HG02884 (cell line): ENCODE data around the gene CEP85L.

Experiments used
- ATAC-seq: cut with Tn5 transposase; IDR thresholded peaks from one replicate; pipeline ENCODE4 v1.9.1; 2021; ENCODE audit warnings: mild to moderate bottlenecking, moderate library complexity; ENCODE audit not compliant: unreplicated experiment

CEP85L gene

DNA sequence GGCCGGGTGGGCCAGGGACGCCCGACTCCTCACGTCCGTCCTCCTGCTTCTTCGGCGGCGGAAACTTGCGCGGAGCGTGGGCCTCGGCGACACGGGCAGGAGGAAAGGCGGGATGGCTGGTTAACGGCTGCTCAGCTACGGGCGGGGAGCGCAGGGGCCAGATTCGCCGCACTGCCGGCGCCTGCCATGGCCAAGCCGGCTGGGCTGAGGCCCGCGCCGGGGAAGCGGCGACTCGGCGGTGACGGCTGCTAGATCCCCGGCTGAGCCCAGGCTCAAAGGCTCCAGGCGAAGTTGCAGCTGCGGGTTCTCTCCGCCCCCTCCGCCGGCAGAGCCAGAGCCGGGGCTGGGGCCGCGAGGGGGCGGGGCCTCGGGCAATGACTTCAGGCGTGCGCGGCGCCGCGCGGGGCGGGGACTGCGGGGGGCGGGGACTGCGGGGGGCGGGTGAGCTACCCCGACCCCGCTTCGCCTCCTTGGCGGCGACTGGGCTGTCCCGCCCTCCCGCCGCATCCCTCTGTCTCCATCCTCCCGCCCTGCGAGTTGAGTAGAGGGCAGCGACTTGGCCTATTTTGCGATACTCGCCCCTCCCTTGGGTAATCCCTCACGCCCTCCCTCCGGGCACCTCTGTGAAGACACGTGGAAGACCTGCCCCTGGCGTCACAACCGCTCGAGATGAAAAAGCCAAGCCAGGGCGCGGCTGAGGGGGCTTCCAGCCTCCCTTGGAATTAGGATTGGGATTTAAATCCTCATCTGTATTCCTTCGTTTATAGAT is at the start of gene CEP85L:
Gene CEP85L (minus strand): TSS at position 310 of the 769 bp plus-strand sequence. CDS start 322 bp downstream, outside the sequence.
- peak; percentile 86 for ATAC-seq

GRCh38 chr6:118700531-118700930 is 49.1 kb upstream of the CEP85L start:
- no peak for ATAC-seq

GRCh38 chr6:118697554-118697953 is 46.2 kb upstream of the CEP85L start:
- no peak for ATAC-seq

DNA sequence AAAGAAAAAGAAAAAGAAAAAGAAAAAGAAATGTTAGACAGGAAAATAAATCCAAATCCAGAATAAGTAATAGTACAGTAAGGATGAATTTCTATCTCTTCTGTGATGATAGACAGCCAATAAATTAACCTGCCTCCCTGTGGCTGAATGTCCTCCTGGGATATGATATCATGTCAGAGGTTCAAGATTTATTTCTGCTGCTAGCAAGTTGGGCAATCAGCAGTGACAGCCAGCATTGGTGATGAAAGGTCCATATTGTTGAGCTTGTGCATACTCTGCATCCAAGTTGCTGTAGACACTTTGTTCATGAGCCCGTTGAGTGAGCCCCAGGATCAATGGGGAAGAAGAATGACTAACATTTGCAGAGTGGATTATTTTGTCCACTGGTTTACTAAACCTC is 44.9 kb upstream of the CEP85L start:
- no peak for ATAC-seq

- ATAC-seq = no peak
Observed at GRCh38 chr6:118693562-118693961, 42.2 kb upstream of the CEP85L start.

GRCh38 chr6:118685823-118686449 is 34.5 kb upstream of the CEP85L start:
- ATAC-seq = no peak

GRCh38 chr6:118683881-118684872 is 32.8 kb upstream of the CEP85L start:
- no peak for ATAC-seq

DNA sequence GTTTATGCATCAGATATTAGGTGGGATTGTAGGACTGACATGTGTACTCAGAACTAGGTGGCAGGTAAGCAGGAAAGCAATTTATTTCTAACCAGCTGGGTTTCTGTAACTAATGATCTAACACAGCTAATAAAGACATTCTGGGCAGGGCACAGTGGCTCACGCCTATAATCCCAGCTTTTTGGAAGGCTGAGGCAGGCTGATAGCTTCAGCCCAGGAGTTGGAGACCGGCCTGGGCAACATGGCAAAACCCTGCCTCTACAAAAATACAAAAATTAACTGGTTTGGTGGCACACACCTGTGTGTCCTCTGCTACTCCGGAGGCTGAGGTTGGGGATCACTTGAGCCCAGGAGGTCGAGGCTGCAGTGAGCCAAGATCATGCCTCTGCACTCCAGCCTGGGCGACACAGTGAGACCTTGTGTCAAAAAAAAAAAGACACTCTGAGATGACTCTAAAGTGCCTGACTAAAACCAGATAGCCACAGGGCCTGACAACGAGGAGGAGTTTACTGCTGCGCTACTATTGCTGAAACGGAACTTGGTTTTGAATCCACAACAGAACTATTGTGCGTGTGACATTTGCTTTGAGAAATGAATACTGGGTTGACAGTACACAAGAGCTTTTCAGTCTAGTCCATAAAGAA is 29.2 kb upstream of the CEP85L start:
- no peak for ATAC-seq

DNA sequence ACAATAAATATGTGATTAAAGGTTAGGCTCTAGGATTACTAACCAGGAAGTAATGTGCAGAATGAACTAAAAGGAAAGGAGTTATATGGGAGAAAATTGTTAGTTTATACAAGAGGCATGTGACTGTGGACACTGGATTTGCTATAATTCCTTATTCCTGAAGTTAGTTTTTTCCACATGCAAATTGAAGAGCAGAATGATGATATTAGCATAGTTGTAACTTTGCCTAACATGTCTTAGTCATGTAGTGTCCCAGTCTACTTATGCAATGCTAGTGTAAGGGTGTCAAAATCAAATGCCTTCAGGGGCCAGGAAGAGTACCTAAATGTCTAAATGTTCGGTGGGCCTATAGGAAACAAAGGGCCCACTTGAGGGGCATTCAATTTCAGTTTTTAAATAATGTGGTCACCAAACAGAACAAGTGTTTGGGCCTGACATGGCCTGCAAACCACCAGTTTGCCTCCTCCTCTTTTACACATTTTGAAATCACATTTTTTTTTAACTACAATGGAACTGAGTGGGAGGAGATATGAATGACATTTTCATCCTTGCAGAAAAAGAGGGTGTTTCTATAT is 28.0 kb upstream of the CEP85L start:
- no peak for ATAC-seq

DNA sequence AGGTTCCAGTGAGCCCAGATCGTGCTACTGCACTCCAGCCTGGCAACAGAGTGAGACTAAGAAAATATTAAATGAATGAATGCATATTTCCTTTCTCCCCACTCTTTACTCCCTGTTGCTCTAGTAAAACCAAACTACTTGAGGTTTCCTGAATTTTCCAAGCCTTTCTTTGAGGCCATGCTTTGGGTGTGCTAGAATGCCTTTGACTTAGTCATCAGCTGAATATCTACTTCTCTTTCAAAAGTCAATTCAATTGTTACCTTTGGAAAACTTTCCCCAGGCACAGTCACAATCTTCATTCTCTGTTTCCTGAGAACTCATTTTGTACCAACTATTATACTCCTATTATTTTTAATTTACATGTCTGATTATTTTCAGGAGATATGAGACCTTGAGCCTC is 27.5 kb upstream of the CEP85L start:
- no peak for ATAC-seq

DNA sequence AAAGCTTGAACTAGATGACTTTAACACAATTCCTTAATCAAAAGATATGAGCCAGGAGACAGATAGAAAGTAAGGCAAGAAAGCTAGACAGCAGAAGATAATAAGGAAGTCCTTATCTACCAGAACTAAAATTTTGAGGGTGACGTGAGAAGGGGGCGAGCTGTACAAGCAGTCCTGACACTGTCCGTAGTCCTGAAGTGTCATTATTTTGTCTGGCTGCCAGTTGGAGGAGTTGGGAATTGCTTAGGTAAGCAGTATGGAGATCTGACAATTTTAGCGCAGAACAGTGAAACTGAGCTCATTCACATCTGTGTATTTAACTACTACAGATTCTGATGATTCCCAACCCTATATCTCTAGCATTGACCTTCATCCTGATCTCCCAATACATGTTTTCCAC is 25.8 kb upstream of the CEP85L start:
- no peak for ATAC-seq

DNA sequence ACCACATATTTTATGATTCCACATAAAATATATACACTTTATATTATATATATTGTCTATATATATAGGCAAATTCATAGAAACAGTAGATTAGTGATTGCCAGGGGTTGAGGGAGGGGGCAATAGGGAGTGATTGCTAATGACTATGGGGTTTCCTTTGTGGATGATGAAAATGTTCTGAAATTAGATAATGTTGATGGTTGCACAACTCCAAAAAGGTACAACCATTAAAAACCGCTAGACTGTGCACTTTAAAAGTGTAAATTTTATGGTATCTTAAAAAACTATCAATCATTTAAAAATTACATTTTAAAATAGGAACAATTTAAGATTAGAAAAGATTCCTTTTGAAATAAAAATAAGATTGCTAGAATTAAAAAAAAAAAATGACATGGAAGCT is 23.8 kb upstream of the CEP85L start:
- no peak for ATAC-seq

DNA sequence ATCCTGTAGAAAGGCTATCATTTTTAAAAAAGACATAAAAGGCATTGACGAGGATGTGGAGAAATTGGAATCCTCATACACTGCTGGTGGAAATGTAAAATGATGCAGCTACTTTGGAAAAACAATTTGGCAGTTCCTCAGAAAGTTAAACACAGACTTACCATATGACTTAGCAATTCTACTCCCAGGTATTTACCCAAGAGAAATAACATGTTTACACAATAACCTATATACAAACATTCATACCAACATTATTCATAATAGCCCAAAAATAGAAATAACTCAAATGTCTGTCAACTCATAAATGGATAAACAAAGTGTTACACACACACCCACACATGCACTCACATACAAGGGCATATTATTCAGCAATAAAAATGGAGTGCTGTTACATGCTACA is 23.4 kb upstream of the CEP85L start:
- ATAC-seq = no peak

GRCh38 chr6:118672678-118673077 is 21.3 kb upstream of the CEP85L start:
- no peak for ATAC-seq

DNA sequence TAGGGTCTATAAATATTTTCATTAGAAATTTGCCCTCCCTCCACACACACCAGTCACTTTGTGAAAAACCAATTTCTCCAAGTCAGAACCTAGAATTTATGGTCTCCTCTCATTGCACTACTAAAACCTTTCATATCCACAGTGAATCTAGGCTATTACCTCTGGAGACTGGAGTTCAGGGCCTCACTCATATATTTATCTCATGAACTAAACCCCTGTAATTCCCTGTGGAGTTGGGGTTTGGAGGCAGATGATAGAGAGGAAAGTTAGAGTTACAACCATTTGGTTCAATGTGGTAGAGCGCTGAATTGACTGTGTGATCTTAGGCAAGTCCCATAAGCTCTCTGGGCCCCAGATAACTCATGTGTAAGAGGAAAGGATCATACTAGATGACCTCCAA is 18.2 kb upstream of the CEP85L start:
- no peak for ATAC-seq

GRCh38 chr6:118668761-118669385 is 17.5 kb upstream of the CEP85L start:
- no peak for ATAC-seq

DNA sequence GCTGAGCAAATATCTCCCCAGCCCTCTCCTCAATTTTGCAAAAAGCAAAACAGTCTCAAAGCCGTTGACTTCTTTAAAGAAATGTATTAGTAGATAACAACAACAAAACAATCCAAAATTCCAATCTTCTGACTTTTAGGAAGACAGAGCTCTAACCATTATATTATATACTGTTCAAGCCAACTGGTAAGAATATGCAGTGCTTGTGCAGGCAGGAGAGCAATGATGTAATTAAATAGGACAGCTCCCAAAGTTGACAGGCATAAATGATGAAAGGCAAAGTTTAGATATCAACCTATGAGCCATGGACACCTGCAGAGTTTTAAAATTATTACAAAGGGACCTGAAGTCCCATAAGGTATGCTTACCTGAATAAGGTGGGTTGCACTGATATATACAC is 16.6 kb upstream of the CEP85L start:
- no peak for ATAC-seq

DNA sequence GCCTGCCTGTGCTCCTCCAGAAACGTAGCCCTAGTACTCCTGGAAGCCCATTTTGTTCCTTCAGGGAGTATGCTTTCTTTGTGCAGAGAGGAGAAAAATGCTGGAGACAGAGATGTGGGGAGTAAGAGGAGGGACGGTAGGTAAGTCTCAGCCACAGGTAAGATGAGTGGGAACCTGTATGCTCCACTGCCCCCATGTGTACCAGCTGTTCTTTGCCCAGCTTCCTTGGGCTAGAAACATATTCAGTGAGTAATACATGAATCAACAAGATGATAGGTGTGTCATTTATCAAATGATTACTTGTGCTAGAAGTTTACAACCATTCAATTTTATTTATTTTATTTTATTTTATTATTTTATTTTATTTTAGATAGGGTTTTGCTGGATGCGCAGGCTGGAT is 13.6 kb upstream of the CEP85L start:
- peak; percentile 41 for ATAC-seq

DNA sequence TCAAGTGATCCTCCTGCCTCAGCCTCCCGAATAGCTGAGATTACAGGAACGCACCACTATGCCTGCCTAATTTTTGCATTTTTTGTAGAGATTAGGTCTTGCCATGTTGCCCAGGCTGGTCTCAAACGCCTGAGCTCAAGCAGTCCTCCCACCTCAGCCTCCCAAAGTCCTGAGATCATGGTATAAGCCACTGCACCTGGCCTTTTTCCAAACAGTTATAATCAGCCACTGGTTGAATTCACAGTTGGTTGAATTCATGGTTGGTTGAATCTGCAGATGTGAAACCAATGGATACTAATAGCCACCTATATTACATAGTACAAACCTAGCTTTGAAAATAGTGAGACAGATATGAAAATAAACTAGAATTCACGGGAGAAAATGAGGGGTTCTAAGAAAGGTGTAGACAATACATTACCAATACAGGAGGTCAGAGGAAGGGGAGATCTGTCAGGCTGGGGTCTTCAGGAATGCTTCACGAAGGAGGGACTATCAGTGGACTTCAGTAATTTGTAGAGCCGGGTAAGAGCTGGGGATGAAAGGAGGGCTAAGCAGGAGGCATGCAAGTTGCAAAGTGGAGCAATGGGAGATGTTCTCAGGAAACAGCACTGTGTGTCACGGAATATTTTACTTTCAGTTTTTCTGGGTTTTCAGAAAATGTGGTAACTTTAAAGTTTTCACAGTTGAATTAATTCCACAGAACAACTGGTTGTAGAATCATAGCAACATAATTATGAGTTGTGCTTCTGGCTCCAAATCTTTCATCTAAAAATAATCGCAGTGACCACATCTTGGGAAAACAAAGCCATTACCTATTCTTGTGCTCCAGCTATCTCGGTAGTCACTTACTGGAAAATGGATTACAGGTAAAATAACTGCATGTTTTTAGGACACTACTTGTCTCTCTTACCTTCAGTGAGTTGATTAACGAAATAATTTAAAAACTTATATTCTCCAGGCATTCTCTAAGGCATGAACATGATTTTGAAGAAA is 12.9 kb upstream of the CEP85L start:
- no peak for ATAC-seq
